ENCODE measurements around the gene OR6K3.

DNA sequence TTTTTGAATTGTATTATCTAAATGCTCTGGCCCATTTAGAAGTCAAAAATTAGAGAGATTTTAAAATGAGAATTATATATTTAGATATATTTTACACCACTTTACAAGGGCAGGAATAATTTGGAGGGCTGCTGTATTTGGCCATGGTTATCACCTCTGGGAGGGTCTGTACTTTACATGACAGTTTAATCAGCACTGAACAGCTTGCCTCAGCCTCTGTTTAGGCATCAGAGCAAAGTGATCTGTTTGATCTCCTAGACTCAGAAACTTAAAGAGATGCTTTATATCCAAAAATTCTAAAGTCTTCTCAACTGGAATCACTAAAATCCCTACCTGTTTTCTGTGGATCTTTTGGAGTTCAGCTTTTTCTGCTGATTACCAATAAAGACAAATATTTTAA, 28.6 kb downstream of the OR6K3 start:
- TF ChIP-seq KDM1A (IDR thresholded peaks at IDR 0.05; ENCODE audit: low read depth), result no peak
- TF ChIP-seq, protein P1, sequence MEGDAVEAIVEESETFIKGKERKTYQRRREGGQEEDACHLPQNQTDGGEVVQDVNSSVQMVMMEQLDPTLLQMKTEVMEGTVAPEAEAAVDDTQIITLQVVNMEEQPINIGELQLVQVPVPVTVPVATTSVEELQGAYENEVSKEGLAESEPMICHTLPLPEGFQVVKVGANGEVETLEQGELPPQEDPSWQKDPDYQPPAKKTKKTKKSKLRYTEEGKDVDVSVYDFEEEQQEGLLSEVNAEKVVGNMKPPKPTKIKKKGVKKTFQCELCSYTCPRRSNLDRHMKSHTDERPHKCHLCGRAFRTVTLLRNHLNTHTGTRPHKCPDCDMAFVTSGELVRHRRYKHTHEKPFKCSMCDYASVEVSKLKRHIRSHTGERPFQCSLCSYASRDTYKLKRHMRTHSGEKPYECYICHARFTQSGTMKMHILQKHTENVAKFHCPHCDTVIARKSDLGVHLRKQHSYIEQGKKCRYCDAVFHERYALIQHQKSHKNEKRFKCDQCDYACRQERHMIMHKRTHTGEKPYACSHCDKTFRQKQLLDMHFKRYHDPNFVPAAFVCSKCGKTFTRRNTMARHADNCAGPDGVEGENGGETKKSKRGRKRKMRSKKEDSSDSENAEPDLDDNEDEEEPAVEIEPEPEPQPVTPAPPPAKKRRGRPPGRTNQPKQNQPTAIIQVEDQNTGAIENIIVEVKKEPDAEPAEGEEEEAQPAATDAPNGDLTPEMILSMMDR (IDR thresholded peaks at IDR 0.05), result no peak

Measured in A549 (cell line).